GM19395 (cell line): ENCODE data around the gene ALDH1A1.

ENCODE experiments used
- ATAC-seq: cut with Tn5 transposase; IDR thresholded peaks from one replicate; pipeline ENCODE4 v1.9.1; 2021; ENCODE audit warnings: mild to moderate bottlenecking, moderate library complexity; ENCODE audit not compliant: unreplicated experiment

ALDH1A1 gene

GRCh38 chr9:72979405-72980100 lies 26.7 kb upstream of the ALDH1A1 start:
- no peak for ATAC-seq

GRCh38 chr9:72978744-72979143 lies 25.9 kb upstream of the ALDH1A1 start:
- ATAC-seq = no peak

GRCh38 chr9:72977670-72978069 lies 24.8 kb upstream of the ALDH1A1 start:
- ATAC-seq = no peak

DNA sequence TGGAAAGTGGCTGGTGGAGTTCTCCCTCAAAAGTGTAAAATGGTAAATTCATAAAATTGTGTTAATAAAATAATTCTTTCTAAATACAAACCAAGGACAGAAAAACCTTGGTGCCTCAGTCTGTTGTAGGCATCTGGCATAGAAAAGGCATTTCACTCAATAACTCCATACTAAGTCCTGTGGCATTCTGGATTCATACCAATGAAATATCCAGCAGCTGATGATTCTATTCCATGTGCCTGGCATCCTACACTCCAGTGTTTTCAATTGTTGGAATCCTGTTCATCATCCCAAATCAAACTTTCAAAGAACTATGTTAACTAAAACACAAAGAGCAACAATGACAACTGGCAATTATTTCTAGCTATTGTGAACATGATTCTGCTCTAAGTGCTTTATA lies 21.6 kb upstream of the ALDH1A1 start:
- ATAC-seq = no peak

DNA sequence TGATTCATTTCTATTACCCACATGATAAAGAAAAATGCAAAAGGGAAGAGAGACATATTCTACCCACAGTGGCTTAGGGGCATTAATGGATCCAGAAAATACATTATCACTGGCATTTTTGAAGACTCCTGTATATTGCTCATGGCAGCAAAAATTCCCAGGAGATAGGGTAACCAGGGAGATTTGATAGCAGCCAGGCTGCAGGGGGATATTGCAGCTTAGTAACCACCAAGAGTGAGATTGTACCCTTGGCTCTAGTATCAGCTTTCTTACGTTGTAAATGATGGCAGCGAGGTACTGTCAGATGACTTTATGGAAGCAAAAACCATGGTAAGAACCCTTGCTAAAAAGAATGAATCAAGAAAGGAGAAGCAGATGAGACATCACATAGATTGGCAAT lies 19.8 kb upstream of the ALDH1A1 start:
- no peak for ATAC-seq

DNA sequence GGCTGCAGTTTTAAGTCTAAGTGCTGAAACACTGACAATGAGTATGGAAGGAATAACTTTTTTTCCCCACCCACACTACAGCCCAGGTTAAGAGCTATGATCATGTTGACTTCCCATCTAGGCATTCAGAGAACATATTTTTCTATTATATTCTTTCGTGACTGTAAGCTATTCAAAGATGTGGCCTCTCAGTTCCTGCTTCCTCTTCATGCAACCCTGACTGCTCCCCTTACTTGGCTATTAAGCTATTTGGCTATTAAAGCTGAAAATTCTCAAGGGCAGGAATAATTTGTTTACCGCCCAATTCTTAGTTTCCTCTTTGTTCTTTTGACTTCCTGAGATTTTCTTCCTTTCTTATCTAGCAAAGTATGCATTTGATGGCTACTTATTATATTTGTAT lies 18.6 kb upstream of the ALDH1A1 start:
- no peak for ATAC-seq

DNA sequence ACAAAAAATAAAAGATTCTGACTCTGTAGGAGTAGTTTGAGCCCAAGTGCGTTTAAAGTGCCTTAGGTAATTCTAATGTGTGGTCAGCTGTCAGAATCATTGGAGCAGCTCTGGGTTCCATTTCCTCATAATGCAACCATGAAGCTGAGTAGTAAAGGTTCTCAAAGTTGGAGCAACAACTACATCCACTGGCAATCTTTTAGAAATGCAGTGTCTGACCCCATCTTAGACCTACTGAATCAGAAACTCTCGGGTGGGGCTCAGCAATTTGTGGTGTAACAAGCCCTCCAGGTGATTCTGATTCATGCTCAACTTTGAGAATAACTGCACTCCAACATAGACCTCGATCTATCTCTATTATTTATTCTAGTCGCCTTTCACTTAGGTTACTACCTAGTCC lies 7.6 kb upstream of the ALDH1A1 start:
- ATAC-seq = no peak

GRCh38 chr9:72958485-72959281 lies 5.8 kb upstream of the ALDH1A1 start:
- no peak for ATAC-seq

DNA sequence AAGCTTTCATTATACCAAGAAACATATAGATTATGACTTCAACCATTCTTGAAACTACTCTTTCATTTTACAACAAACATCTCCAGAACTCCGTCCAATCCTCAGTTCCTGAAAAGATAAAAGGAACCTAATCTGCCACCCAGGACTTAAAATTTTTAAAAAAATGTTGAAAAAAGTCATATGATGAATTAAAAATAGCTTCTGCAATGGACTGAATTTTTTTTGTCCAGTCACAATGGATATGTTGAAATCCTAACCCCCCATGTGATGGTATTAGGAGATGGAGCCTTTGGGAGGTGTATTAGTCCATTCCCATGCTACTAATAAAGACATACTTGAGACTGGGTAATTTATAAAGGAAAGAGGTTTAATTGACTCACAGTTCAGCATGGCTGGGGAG lies 2.7 kb upstream of the ALDH1A1 start:
- ATAC-seq = no peak

- no peak for ATAC-seq
These were observed 2.2 kb upstream of the ALDH1A1 start for GRCh38 chr9:72955126-72955455.

DNA sequence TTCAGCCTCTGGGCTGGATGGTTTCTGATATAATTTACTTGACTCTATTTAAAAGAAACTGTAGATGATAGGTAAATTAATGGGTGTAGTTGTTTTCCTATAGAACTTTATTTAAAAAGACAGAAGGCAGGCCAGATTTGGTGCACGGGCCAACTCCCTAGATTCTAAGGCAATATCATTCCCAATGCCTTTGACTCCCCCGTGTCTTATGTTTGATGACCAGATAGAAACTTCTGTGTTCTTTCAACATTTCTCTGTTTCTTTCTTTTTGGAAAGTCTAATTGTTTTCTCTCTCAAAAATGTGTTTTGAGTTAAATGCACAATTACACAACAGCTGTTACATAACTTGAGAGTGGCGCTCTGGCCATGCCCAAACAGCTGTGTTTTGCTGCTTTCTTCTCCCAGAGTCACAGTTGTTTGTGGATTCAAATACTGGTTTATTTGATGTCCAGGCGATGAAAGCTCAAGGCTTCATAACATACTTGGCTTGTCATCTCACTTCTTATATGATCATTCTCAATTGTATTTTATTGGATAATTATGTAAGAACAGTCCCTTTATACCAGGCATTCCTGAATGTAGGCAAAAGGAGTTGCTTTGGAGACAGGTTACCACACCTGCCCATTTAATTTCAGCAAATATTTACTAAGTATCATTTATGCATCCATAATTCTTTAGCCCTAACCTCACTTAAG lies 1.7 kb upstream of the ALDH1A1 start:
- no peak for ATAC-seq

- ATAC-seq = no peak
These were observed 517 bp downstream of the ALDH1A1 start for GRCh38 chr9:72952381-72952690.

- no peak for ATAC-seq
These were observed 1.1 kb downstream of the ALDH1A1 start for GRCh38 chr9:72951520-72952380.

- ATAC-seq = no peak
These were observed 1.9 kb downstream of the ALDH1A1 start for GRCh38 chr9:72950875-72951442.

DNA sequence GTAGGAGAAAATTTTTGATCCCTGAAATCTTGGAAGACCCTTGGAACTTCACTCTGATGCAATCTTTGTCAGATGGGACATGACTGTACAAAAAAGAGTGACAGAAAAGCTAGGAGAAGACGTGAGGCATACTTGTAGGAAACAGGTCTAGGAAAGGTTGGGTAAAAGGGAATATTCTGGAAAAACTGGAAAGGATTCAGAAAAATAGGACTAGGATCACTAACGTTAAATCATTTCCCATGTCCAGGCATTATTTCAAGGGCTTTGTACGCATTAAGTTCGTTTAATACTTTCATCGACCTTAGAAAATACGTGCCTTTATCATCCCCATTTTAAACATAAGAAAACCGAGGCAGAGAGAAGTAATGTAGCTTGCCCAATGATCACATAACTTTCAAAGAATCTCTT lies 2.9 kb downstream of the ALDH1A1 start:
- ATAC-seq = no peak

GRCh38 chr9:72949244-72949582 lies 3.6 kb downstream of the ALDH1A1 start:
- no peak for ATAC-seq

GRCh38 chr9:72948575-72949243 lies 4.1 kb downstream of the ALDH1A1 start:
- ATAC-seq = no peak

DNA sequence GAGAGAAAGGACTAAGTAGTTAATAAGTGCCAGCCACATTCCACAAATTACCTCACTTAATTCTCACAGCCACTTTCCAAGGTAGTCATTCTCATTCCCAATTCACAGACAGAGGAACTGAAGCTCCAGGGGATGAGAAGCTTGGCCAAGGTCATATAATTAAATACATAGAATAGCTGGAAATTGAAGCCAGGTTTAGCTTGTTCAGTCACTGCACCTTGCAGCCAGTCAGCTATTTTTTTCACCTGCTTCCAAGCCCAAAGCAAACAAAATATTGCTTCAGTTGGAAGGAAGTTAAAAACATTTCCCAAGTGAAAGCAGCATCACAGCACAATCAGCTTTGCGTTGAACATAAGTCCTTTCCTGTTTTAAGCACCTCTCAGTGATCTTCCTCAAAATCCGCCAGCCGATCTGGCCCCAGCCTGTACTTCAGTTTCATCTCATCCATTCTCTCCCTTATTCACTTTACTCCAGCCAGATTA lies 4.8 kb downstream of the ALDH1A1 start:
- ATAC-seq = no peak

GRCh38 chr9:72946821-72947220 lies 6.0 kb downstream of the ALDH1A1 start:
- ATAC-seq = no peak

GRCh38 chr9:72946318-72946717 lies 6.5 kb downstream of the ALDH1A1 start:
- ATAC-seq = no peak
